ENCODE measurements around the gene IL17RC.

DNA sequence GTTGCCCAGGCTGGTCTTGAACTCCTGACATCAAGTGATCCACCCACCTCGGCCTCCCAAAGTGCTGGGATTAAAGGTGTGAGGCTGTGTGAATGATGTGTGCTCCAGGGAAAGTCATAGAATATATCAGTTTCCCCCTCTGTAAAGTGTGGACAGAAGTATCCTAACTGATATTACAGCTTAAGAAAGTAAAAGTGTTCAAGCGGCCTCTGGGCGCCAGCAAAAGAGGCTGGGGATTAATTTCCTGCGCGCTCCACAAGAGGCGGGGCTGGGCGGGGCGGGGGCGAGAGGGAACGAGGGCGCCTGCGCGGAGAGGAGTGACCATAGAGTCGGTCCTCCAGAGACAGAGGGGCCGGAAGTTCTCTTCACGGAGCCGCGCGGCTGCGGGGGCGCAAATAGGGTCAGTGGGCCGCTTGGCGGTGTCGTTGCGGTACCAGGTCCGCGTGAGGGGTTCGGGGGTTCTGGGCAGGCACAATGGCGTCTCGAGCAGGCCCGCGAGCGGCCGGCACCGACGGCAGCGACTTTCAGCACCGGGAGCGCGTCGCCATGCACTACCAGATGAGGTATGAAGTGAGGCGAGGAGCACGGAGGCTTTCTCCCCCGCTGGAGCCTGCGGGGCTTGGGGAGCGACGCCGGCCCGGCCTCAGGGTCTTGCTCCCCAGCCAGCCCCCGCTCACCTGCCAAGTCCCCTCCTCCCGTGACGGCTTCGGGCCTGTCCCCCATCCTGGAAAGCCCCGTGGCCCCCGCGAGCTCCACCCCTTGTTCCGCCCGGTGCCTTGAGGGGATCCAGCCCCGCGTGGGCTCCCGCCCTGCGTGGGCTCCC, 26.4 kb upstream of the IL17RC start, which contains the start of gene JAGN1:
- peak; percentile 70 to 93 (median 89) for TF ChIP-seq POLR2A (IDR thresholded peaks at IDR 0.05)
- TF ChIP-seq, protein P1, sequence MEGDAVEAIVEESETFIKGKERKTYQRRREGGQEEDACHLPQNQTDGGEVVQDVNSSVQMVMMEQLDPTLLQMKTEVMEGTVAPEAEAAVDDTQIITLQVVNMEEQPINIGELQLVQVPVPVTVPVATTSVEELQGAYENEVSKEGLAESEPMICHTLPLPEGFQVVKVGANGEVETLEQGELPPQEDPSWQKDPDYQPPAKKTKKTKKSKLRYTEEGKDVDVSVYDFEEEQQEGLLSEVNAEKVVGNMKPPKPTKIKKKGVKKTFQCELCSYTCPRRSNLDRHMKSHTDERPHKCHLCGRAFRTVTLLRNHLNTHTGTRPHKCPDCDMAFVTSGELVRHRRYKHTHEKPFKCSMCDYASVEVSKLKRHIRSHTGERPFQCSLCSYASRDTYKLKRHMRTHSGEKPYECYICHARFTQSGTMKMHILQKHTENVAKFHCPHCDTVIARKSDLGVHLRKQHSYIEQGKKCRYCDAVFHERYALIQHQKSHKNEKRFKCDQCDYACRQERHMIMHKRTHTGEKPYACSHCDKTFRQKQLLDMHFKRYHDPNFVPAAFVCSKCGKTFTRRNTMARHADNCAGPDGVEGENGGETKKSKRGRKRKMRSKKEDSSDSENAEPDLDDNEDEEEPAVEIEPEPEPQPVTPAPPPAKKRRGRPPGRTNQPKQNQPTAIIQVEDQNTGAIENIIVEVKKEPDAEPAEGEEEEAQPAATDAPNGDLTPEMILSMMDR (IDR thresholded peaks at IDR 0.05), result peak in 2 of 7 experiments; percentile 6 to 13

Data from body of pancreas (tissue), 4 donors.